ENCODE measurements around the gene TMEM205.

TMEM205 gene

DNA sequence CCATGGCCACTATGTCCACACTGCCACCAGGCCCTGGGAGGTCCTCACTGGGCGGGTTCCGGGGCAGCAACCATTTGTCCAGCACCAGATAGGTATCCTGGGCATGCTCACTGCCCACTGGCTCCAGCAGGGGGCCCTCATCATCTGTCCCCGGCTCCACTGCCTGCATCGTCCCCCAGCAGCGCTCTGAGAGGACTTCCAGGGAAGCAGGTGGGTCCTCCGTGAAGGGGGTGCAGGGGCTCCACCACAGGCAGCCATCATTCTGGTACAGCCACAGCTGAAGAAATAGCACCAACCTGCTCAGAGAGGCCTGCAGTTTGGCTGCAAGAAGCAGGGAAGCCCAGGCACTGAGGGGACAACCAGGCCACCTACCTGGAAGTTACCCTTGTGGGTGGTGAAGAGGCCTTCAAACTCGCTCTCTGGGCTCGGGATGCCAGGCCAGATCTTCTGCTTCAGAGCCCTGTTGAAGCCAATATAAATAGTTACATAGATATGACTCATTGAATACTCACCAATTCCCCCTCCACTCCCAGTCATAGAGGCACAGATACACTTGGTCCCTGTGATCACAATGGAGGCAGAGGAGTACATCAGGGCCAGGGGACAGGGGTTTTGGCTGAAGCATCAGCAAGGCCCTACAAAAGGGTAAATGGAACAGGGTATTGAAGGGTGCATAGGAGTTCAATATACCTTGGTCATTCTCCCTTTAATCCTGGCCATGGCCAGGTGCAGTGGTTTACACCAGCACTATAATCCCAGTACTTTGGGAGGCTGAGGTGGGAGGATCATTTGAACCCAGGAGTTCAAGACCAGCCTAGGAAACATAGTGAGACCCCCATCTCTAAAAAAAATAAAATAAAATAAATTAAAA, 32.5 kb upstream of the TMEM205 start:
- peak; percentile 61 for DNase-seq (ENCODE audit: low read depth)
- TF ChIP-seq CTCF (IDR thresholded peaks at IDR 0.05; ENCODE audit: low read depth, low read length) (peak; percentile 71), MYC (IDR thresholded peaks at IDR 0.05; ENCODE audit: low read depth, low read length) (no peak)
- no peak overlapping the region for H3K4me3 ChIP-seq (ENCODE audit: low read depth, low read length)

GRCh38 chr19:11377756-11378155, 31.7 kb upstream of the TMEM205 start:
- TF ChIP-seq, protein P1, sequence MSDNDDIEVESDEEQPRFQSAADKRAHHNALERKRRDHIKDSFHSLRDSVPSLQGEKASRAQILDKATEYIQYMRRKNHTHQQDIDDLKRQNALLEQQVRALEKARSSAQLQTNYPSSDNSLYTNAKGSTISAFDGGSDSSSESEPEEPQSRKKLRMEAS (IDR thresholded peaks at IDR 0.05; ENCODE audit: low read depth, low read length): no peak
- TF ChIP-seq CTCF (IDR thresholded peaks at IDR 0.05; ENCODE audit: low read depth, low read length) (no peak), POLR2A (IDR thresholded peaks at IDR 0.05; ENCODE audit: extremely low read depth, insufficient read length) (no peak), MYC (IDR thresholded peaks at IDR 0.05; ENCODE audit: low read depth, low read length) (no peak)
- DNase-seq (ENCODE audit: low read depth): no peak
- peak overlapping the region; percentile 4 for H3K4me3 ChIP-seq (ENCODE audit: low read depth, low read length)

- peak; percentile 60 for DNase-seq (ENCODE audit: low read depth)
- peak overlapping the region; percentile 4 for H3K4me3 ChIP-seq (ENCODE audit: low read depth, low read length)
- TF ChIP-seq POLR2A (IDR thresholded peaks at IDR 0.05; ENCODE audit: extremely low read depth, insufficient read length): no peak
- TF ChIP-seq, protein P1 (IDR thresholded peaks at IDR 0.05; ENCODE audit: low read depth, low read length): peak; percentile 87
Observed at GRCh38 chr19:11377237-11377636, 31.2 kb upstream of the TMEM205 start.

DNA sequence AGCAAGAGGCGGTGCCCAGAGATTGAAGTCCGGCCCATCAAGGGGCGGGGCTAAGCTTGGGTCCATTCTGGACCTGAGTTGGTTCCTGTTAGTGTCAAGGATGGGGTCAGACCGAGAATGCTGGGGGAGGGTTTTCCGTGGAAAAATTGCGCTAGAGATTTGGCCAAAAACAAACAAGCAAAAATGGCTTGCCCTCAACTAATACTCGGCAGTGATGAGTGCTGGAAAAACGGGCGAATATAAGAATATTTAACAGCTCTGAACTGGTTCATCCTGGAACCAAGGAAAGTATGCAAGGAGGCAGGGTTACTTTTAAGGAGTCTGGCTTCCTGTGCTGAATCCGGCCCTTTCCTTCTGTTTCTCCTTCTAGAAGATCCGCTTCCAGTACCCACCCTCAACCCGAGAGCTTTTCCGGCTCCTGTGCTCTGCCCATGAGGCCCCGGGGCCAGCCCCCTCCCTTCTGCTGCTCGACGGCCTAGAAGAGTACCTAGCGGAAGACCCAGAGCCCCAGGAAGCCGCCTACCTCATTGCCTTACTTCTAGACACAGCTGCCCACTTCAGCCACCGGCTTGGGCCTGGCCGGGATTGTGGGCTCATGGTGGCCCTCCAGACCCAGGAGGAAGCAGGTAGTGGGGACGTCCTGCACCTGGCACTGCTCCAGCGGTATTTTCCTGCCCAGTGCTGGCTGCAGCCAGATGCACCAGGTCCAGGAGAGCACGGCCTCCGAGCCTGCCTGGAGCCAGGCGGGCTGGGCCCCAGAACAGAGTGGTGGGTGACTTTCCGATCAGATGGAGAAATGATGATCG, 29.3 kb upstream of the TMEM205 start:
- H3K4me3 ChIP-seq (ENCODE audit: low read depth, low read length): peak overlapping the region; percentile 60
- peak; percentile 59 for TF ChIP-seq MYC (IDR thresholded peaks at IDR 0.05; ENCODE audit: low read depth, low read length)
- TF ChIP-seq, protein P1 (IDR thresholded peaks at IDR 0.05; ENCODE audit: low read depth, low read length): peak; percentile 30; the same call in 1 of the 2 replicates
- peak; percentile 76 for TF ChIP-seq POLR2A (IDR thresholded peaks at IDR 0.05; ENCODE audit: extremely low read depth, insufficient read length)
- no peak for TF ChIP-seq CTCF (IDR thresholded peaks at IDR 0.05; ENCODE audit: low read depth, low read length)
- DNase-seq (ENCODE audit: low read depth): peak; percentile 77

- TF ChIP-seq POLR2A (IDR thresholded peaks at IDR 0.05; ENCODE audit: extremely low read depth, insufficient read length): peak; percentile 63
- TF ChIP-seq MYC (IDR thresholded peaks at IDR 0.05; ENCODE audit: low read depth, low read length): peak; percentile 73
- TF ChIP-seq, protein P1 (IDR thresholded peaks at IDR 0.05; ENCODE audit: low read depth, low read length): peak; percentile 74
- TF ChIP-seq CTCF (IDR thresholded peaks at IDR 0.05; ENCODE audit: low read depth, low read length): no peak
- peak; percentile 99 for DNase-seq (ENCODE audit: low read depth)
- H3K4me3 ChIP-seq (ENCODE audit: low read depth, low read length): peak within 1 kb of the TSS; percentile 60
Observed at GRCh38 chr19:11374433-11375142, 28.5 kb upstream of the TMEM205 start, which contains the start of gene SWSAP1. TSS of gene SWSAP1 (plus strand) at chr19:11374666. CDS start at chr19:11374681, 15 bp downstream.
